GF-D8 (cell line): ENCODE data around the gene DHRS7B.

Experiments used
- DNase-seq: peaks from one replicate; lab custom pipeline; 2025; lab: John Stamatoyannopoulos, UW

DHRS7B gene

GRCh38 chr17:21240369-21241055 is 113.7 kb downstream of the DHRS7B start:
- DNase-seq: no peak
